ENCODE measurements around the gene SLC35E1. TPM values are rescaled to one million over a fixed set of nuclear protein-coding genes. Genes with fewer than 3 reads are reported as not detected.

Gene SLC35E1
- polyA plus RNA-seq, 1 experiment, result 55.6 TPM

DNA sequence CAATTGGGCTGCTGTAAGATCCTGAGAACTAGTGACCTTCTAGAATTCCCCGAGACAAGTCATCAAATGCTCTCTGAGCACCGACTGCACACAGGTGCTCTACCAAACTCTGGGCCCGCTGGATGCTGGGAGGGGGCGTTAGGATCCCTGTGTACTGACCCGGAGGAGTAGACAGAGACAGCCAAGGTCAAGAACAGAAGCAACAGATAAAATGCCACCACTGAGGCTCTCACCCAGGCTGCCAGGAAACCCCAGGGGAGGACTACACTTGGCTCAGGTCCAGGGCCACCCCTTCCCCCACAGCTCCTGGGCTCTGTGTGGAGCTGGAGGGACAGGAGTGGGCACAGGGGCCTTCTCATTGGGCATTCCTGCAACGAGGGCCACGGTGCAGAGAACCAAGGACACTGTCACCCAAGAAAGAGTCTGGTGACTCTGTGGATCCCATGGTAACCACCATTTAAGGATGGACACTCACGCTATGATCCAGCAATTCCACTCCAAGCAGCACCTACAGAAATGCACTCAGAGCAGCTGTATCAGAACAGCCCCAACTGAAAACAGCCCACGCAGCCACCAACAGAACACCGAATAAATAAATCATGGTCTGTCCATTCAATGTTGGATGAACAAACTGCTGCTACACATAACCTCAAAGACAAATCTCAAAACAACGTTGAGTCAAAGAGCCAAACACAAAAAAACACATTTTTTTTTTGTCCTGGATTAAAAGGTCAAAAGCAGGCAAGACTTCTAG lies 16.8 kb upstream of the SLC35E1 start:
- TF ChIP-seq, protein P1, sequence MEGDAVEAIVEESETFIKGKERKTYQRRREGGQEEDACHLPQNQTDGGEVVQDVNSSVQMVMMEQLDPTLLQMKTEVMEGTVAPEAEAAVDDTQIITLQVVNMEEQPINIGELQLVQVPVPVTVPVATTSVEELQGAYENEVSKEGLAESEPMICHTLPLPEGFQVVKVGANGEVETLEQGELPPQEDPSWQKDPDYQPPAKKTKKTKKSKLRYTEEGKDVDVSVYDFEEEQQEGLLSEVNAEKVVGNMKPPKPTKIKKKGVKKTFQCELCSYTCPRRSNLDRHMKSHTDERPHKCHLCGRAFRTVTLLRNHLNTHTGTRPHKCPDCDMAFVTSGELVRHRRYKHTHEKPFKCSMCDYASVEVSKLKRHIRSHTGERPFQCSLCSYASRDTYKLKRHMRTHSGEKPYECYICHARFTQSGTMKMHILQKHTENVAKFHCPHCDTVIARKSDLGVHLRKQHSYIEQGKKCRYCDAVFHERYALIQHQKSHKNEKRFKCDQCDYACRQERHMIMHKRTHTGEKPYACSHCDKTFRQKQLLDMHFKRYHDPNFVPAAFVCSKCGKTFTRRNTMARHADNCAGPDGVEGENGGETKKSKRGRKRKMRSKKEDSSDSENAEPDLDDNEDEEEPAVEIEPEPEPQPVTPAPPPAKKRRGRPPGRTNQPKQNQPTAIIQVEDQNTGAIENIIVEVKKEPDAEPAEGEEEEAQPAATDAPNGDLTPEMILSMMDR (IDR thresholded peaks at IDR 0.05; ENCODE audit: insufficient read depth, low read depth, low read length), result no peak
- H3K27me3 ChIP-seq (ENCODE audit: control insufficient read depth, insufficient read depth, low read length), result no peaks in the 10 kb centered on the region
- no peak for DNase-seq (ENCODE audit: low read depth)
- CTCF ChIA-PET, result interaction anchor here (1.3 to 1.5 kb wide), 2 partner anchors 10 to 39 kb away, joined by 4 to 5 read pairs; partner anchors contain the start of gene MED26
- 0 out of 2 replicates have a peak, but pooled peaks cover 1% of the 10 kb centered on the region for H3K36me3 ChIP-seq (ENCODE audit: control insufficient read depth, insufficient read depth, low read length)
- H3K4me3 ChIP-seq (ENCODE audit: low read depth, low read length), result no peak overlapping the region
- POLR2A ChIA-PET, result no interaction called here

DNA sequence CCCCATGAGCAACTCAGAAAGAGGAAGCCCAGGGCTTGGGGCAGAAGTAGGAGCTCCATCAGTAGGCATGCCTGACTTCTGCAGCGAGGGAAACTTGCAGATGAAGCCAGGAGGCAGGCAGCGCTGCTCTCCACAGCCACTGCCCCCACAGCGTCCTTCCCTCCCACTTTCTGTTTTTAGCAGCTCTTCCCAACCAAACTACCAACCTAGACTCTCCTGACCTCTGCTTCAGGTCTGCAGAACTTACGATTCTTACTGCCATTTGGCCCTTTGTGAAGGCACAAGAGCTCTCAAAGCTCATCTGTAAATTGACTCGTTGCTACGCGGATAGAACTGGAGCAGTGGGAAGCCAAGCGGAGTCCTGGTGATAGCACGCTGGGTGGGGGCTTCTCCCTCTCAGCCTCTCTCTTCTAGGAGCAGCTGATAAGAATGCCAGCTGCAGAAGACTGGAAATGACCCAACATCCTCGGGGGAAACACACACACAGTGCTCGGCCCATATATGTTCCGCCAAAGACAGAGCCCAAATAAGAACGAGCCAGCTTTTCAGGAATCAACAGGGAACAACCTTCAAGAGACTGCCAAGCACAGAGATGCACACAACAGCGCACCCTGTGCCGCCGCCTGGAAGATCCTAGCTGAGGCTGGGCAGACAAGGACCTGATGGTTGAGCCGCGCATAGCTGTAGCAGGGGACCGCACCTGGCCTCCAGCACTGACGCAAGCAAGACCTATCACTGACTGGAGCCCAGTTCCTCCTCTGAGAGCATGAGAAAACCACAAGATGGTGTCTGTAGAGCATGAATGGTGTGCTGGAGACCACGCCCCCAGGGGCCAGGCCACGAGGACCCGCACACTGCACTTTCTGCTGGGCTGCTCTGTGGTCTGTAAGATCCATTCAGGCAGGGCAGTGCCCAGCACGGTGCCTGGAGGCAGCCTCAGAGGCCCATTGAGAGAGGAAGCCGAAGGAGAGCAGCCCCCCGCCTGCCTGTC lies 15.9 kb upstream of the SLC35E1 start:
- Histone ChIP-seq H3K4me3 (ENCODE audit: low read depth, low read length) (no peak overlapping the region), H3K27me3 (ENCODE audit: control insufficient read depth, insufficient read depth, low read length) (no peaks in the 10 kb centered on the region), H3K36me3 (ENCODE audit: control insufficient read depth, insufficient read depth, low read length) (no peaks in the 10 kb centered on the region)
- no peak for DNase-seq (ENCODE audit: low read depth)
- ChIA-PET CTCF (interaction anchor here (1.1 to 1.5 kb wide), 3 partner anchors 10 to 75 kb away, joined by 3 to 5 read pairs (median 3); no protein-coding TSS in a partner anchor), POLR2A (no interaction called here)
- TF ChIP-seq, protein P1 (IDR thresholded peaks at IDR 0.05; ENCODE audit: insufficient read depth, low read depth, low read length), result no peak

DNA sequence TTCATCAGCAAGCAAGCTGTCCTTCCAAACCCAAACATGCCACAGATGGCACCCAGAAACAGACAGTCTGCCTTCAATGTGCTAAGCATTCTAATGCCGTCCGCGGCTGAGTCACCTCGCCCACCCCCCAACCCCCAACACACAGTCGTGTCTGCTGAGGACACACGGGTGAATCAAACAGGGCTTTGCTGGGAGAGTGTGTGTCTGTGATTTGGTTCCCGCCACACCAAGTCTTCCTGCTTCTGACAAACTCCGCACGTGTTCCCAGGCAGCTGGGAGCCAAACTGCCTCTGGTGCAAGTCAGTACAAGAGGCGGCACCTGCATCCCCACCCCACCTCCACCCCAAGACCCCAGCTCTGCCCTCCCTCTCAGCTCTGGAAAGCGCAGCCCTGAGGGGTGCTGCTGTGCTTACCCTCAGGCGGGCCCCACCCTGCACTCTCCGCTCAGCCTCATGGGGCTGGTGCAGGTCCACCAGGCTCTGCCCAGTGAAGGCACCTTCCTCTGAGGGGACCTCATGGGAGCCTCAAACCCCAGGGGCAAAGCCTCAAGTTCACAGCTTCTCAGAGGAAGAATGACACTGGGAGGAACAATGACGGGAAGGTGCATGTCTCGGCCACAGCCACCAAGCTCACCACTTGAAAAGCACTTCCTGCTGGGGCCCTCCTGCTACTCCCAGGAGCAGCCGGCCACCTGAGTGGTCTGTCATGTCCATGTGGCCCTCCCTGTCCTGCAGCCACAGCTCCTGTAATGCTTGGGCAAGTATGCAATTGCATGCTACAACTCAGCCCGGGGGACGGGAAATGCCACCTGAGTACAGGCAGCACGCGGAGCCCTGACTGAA lies 15.0 kb upstream of the SLC35E1 start:
- POLR2A ChIA-PET, result interaction anchor here (0.6 kb wide), 1 partner anchor 13 kb away, joined by 4 read pairs; no protein-coding TSS in a partner anchor
- CTCF ChIA-PET, result interaction anchor here (1.1 to 1.5 kb wide), 3 partner anchors 11 to 75 kb away, joined by 3 to 5 read pairs (median 3); no protein-coding TSS in a partner anchor

DNA sequence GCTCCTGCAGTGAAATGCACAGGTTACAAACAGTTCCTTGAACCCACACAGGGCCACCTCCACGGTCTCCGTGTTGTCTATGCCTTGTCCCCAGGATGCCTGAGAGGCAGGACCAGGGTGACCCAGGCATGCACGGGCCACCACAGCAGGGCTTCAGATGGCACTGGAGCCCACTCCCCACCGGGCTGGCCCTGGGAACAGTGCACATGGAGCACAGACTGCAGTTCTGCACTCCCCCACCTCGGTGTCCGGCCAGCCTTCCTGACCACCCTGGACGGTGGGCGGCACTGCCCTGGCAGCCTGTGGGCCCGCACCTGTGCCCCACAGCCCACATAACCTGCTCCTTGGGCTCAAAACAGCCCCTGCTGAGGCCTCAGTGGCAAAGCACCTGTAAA lies 14.3 kb upstream of the SLC35E1 start:
- TF ChIP-seq, protein P1 (IDR thresholded peaks at IDR 0.05; ENCODE audit: insufficient read depth, low read depth, low read length), result no peak
- no peak for DNase-seq (ENCODE audit: low read depth)
- ChIA-PET POLR2A (no interaction called here), CTCF (no interaction called here)
- H3K27me3 ChIP-seq (ENCODE audit: control insufficient read depth, insufficient read depth, low read length), result no peaks in the 10 kb centered on the region
- no peaks in the 10 kb centered on the region; the same call in none of the 2 replicates for H3K36me3 ChIP-seq (ENCODE audit: control insufficient read depth, insufficient read depth, low read length)
- H3K4me3 ChIP-seq (ENCODE audit: low read depth, low read length), result no peak overlapping the region

More for the DNA sequence above, 15.0 kb upstream of the SLC35E1 start:
- TF ChIP-seq, protein P1 (IDR thresholded peaks at IDR 0.05; ENCODE audit: insufficient read depth, low read depth, low read length), result no peak
- Histone ChIP-seq H3K36me3 (ENCODE audit: control insufficient read depth, insufficient read depth, low read length) (no peaks in the 10 kb centered on the region; the same call in 1 of the 2 replicates), H3K27me3 (ENCODE audit: control insufficient read depth, insufficient read depth, low read length) (no peaks in the 10 kb centered on the region), H3K4me3 (ENCODE audit: low read depth, low read length) (no peak overlapping the region)
- DNase-seq (ENCODE audit: low read depth), result no peak

Measured in BJ (cell line).